HCT116 (cell line): Measurements from ENCODE around the gene ERVFRD-1. TPM values are rescaled to one million over a fixed set of nuclear protein-coding genes. Genes with fewer than 3 reads are reported as not detected.

Experiments used
- ATAC-seq: fragments of 200-7000 bp; cut with Tn5 transposase; 2 replicates; pipeline ENCODE4 v1.9.1; 2020; ENCODE audit warnings: mild to moderate bottlenecking, moderate library complexity
- BruUV-seq: library from RNA; stranded (reverse); fragments of 400-500 nt; replicated peaks from 2 replicates; lab custom pipeline; 2021; lab: Mats Ljungman, UMichigan
- CTCF ChIA-PET: fragments of 300-600 bp; sonication (Branson Sonifier 250); formaldehyde crosslinking; loops from one replicate; lab custom pipeline; 2021; ENCODE audit warnings: antibody characterized with exemption; lab: Charles Lee
- POLR2A ChIA-PET: fragments of 300-600, 350-600 bp; sonication (Branson Sonifier 250); formaldehyde crosslinking; loops from one replicate; lab custom pipeline; 2021; ENCODE audit warnings: antibody characterized with exemption; lab: Charles Lee
- RAD21 ChIA-PET, 2 experiments: fragments of 300-600 bp; sonication (Branson Sonifier 250); formaldehyde crosslinking; loops; one replicate each; lab custom pipeline; 2023; ENCODE audit warnings: low total read pairs in 2 of 2; ENCODE audit not compliant: uncharacterized antibody in 2 of 2, unreplicated experiment in 2 of 2, low non-redundant PET in 1 of 2; lab: Charles Lee
- DNase-seq: peaks from one replicate; pipeline ENCODE4 v3.0.0-alpha.2; 2010; ENCODE audit warnings: low read depth, low spot score
- H2AFZ ChIP-seq: fragments of 200-600 bp; shearing (Covaris generic), sonication (generic); 2 replicates; pipeline ENCODE4 v1.6.1; 2017; ENCODE audit warnings: low read depth, mixed run types, mixed read lengths, antibody characterized with exemption, low read length; ENCODE audit not compliant: poor library complexity, severe bottlenecking
- H3K27ac ChIP-seq: 2 replicates; pipeline ENCODE4 v1.5.1; 2012; ENCODE audit warnings: low read depth, low read length
- H3K27me3 ChIP-seq: fragments of 200-600 bp; sonication (generic); 2 replicates; pipeline ENCODE4 v1.6.1; 2016; ENCODE audit warnings: mixed run types, low read length, mixed read lengths; ENCODE audit not compliant: insufficient read depth
- H3K36me3 ChIP-seq, 2 experiments: fragments of 200-500 bp in 1 of 2; fragments of 200-600 bp in 1 of 2; sonication (Bioruptor generic) in 1 of 2; sonication (generic) in 1 of 2; 2 replicates each; pipeline versions ENCODE4 v1.5.1 to v1.6.1; 2014 to 2016; ENCODE audit warnings: low read length in 2 of 2, inconsistent platforms in 1 of 2, mixed read lengths in 1 of 2, mixed run types in 1 of 2; ENCODE audit not compliant: insufficient read depth in 2 of 2, control insufficient read depth in 1 of 2
- H3K4me1 ChIP-seq, 2 experiments: fragments of 200-600 bp in 1 of 2; sonication (generic) in 1 of 2; 2 replicates each; pipeline versions ENCODE4 v1.5.1 to v1.6.1; 2012 to 2017; ENCODE audit warnings: low read length in 2 of 2, inconsistent platforms in 1 of 2, mild to moderate bottlenecking in 1 of 2, mixed read lengths in 1 of 2, mixed run types in 1 of 2, moderate library complexity in 1 of 2; ENCODE audit not compliant: insufficient read depth in 2 of 2, control insufficient read depth in 1 of 2
- H3K4me2 ChIP-seq: fragments of 200-600 bp; sonication (generic); 2 replicates; pipeline ENCODE4 v1.6.1; 2017; ENCODE audit warnings: mixed run types, low read length, mixed read lengths
- H3K4me3 ChIP-seq, 2 experiments: fragments of 200-600 bp in 1 of 2; sonication (generic) in 1 of 2; replicated peaks in 1 of 2; 2 replicates each; pipeline ENCODE4 v1.5.1; 2011 to 2016; ENCODE audit warnings: low read length in 2 of 2, control low read depth in 1 of 2, low read depth in 1 of 2, mild to moderate bottlenecking in 1 of 2, mixed read lengths in 1 of 2, mixed run types in 1 of 2
- H3K79me2 ChIP-seq: fragments of 200-600 bp; sonication (generic); 2 replicates; pipeline ENCODE4 v1.6.1; 2017; ENCODE audit warnings: mild to moderate bottlenecking, mixed run types, low read length, moderate library complexity, mixed read lengths; ENCODE audit not compliant: insufficient read depth
- H3K9ac ChIP-seq: fragments of 200-600 bp; sonication (generic); 2 replicates; pipeline ENCODE4 v1.6.1; 2016; ENCODE audit warnings: low read length, mixed read lengths
- H3K9me2 ChIP-seq: fragments of 200-600 bp; sonication (generic), shearing (Covaris generic); 2 replicates; pipeline ENCODE4 v1.6.1; 2017; ENCODE audit warnings: mixed run types, mild to moderate bottlenecking, moderate library complexity; ENCODE audit not compliant: insufficient read depth
- H3K9me3 ChIP-seq, 2 experiments: fragments of 200-500 bp in 1 of 2; fragments of 200-600 bp in 1 of 2; sonication (Bioruptor generic) in 1 of 2; sonication (generic) in 1 of 2; 2 replicates each; pipeline ENCODE4 v1.6.1; 2014 to 2017; ENCODE audit warnings: low read length in 2 of 2, mixed read lengths in 2 of 2, inconsistent platforms in 1 of 2, low read depth in 1 of 2, mild to moderate bottlenecking in 1 of 2, mixed run types in 1 of 2, moderate library complexity in 1 of 2; ENCODE audit not compliant: control insufficient read depth in 1 of 2, insufficient read depth in 1 of 2
- H4K20me1 ChIP-seq: fragments of 200-600 bp; sonication (generic), shearing (Covaris generic); 2 replicates; pipeline ENCODE4 v1.6.1; 2017; ENCODE audit warnings: mixed run types, mild to moderate bottlenecking, moderate library complexity; ENCODE audit not compliant: insufficient read depth
- CBX3 ChIP-seq: IDR thresholded peaks from 2 replicates; pipeline ENCODE4 v1.6.1; 2012; ENCODE audit warnings: low read depth
- EZH2 ChIP-seq: fragments of 200-600 bp; sonication (generic); IDR thresholded peaks from 2 replicates; pipeline ENCODE4 v1.6.1; 2017; ENCODE audit warnings: antibody characterized with exemption, mixed run types
- FOSL1 ChIP-seq: IDR thresholded peaks from 2 replicates; pipeline ENCODE4 v1.6.1; 2012; ENCODE audit warnings: low read depth
- JUND ChIP-seq: IDR thresholded peaks from 2 replicates; pipeline ENCODE4 v1.6.1; 2012
- POLR2A ChIP-seq: IDR thresholded peaks from 2 replicates; pipeline ENCODE4 v1.7.0; 2011; ENCODE audit warnings: borderline replicate concordance; ENCODE audit not compliant: insufficient read depth, insufficient read length; ENCODE audit errors: extremely low read depth
- POLR2AphosphoS5 ChIP-seq: IDR thresholded peaks from 2 replicates; pipeline ENCODE4 v1.6.1; 2011; ENCODE audit warnings: mild to moderate bottlenecking, low read depth, low read length, moderate library complexity
- SRF ChIP-seq: IDR thresholded peaks from 2 replicates; pipeline ENCODE4 v1.6.1; 2012; ENCODE audit warnings: low read depth
- YY1 ChIP-seq: IDR thresholded peaks from 2 replicates; pipeline ENCODE4 v1.6.1; 2011; ENCODE audit warnings: low read length, low read depth, moderate library complexity, mild to moderate bottlenecking; ENCODE audit not compliant: insufficient replicate concordance; ENCODE audit errors: extremely low read depth
- intact Hi-C: fragments of 100-400 bp; cut with micrococcal nuclease; formaldehyde crosslinking; loops from 2 replicates; pipeline ENCODE4 v1.10.0; 2022
- total RNA-seq: library from RNA; stranded (reverse); gene quantifications from one replicate; pipeline ENCODE4 v1.2.1, GENCODE V29; 2021; ENCODE audit not compliant: unreplicated experiment

Gene ERVFRD-1
- total RNA-seq, 1 experiment from 2014 or later = not detected

- Histone ChIP-seq H3K9me2 (no peaks in the 10 kb centered on the region), H3K9me3 (no peaks in the 10 kb centered on the region), H3K36me3 (no peaks in the 10 kb centered on the region), H3K4me2 (no peak overlapping the region), H3K4me3 (no peak overlapping the region), H3K9ac (no peak overlapping the region), H3K4me1 (peaks cover 7 to 11% of the 10 kb centered on the region in 2 experiments; a peak in 2 of 4 replicates), H4K20me1 (no peaks in the 10 kb centered on the region), H3K27me3 (no peaks in the 10 kb centered on the region), H3K27ac (no peak overlapping the region), H2AFZ (no peak overlapping the region), H3K79me2 (no peaks in the 10 kb centered on the region)
- no peak for ATAC-seq
- intact Hi-C loops = no loop called here
- ChIA-PET CTCF (interaction anchor here (0.8 kb wide), 1 partner anchor 15 kb away, joined by 3 read pairs; no protein-coding TSS in a partner anchor), RAD21 (no interaction called here), POLR2A (no interaction called here)
- BruUV-seq = no TSS peak
- no peak for DNase-seq
- TF ChIP-seq EZH2 (no peak), SRF (no peak), POLR2A (no peak), FOSL1 (no peak), YY1 (no peak), JUND (no peak), CBX3 (no peak), POLR2AphosphoS5 (no peak)
Measured at GRCh38 chr6:11053307-11053706, 58.2 kb downstream of the ERVFRD-1 start.

Other genes starting within 250 kb of the ERVFRD-1 start
- not detected for gene GCM2, start 229.7 kb downstream of the ERVFRD-1 start, total RNA-seq
- 4.9 TPM for gene SYCP2L, start 224.7 kb downstream of the ERVFRD-1 start, total RNA-seq
- gene ELOVL2, start 67.4 kb downstream of the ERVFRD-1 start, total RNA-seq = 0.07 TPM
- gene SMIM13, start 17.9 kb downstream of the ERVFRD-1 start, total RNA-seq = 15.7 TPM
- gene NEDD9, start 120.9 kb upstream of the ERVFRD-1 start, total RNA-seq = 0.17 TPM